Subcutaneous adipose tissue (tissue), 4 donors: ENCODE data around the gene FAM167B. TPM values are rescaled to one million over a fixed set of nuclear protein-coding genes. Genes with fewer than 3 reads are reported as not detected.

Experiments
- CTCF ChIP-seq: fragments of 450-650 bp; IDR thresholded peaks from one replicate; pipeline ENCODE4 v1.5.1; 2016; ENCODE audit warnings: low read depth, mild to moderate bottlenecking, control low read depth, antibody characterized with exemption, moderate library complexity
- total RNA-seq, 4 donors: library from RNA; depleted of rRNA; stranded (reverse); fragments of >200 nt; gene quantifications; one replicate each; pipeline ENCODE4 v1.1.0, GENCODE V29; 2016

FAM167B gene
- total RNA-seq, 4 donors from 2014 or later: 0.85 to 5.5 (median 1.1) TPM

- no peak for TF ChIP-seq CTCF
These were observed 5.8 kb upstream of the FAM167B start for GRCh38 chr1:32241001-32241763.

GRCh38 chr1:32242341-32242851 is 4.6 kb upstream of the FAM167B start:
- TF ChIP-seq CTCF: no peak

GRCh38 chr1:32247452-32247851 is 430 bp downstream of the FAM167B start:
- no peak for TF ChIP-seq CTCF

GRCh38 chr1:32247983-32248889 is 1.2 kb downstream of the FAM167B start:
- no peak for TF ChIP-seq CTCF

- no peak for TF ChIP-seq CTCF
These were observed 3.0 kb downstream of the FAM167B start for GRCh38 chr1:32249831-32250525.

- no peak for TF ChIP-seq CTCF
These were observed 4.1 kb downstream of the FAM167B start, which contains the start of gene LCK for GRCh38 chr1:32250893-32251716. LCK (plus strand) TSS chr1:32251265; CDS start chr1:32274330, 23,065 bp downstream.
